ENCODE results near the gene TMPRSS11E. TPM values are rescaled to one million over a fixed set of nuclear protein-coding genes. Genes with fewer than 3 reads are reported as not detected.
A peak's percentile ranks its signal among the peaks of the same experiment; 100 is the strongest.

The TMPRSS11E gene
- total RNA-seq, 1 donor from 2014 or later, result not detected

DNA sequence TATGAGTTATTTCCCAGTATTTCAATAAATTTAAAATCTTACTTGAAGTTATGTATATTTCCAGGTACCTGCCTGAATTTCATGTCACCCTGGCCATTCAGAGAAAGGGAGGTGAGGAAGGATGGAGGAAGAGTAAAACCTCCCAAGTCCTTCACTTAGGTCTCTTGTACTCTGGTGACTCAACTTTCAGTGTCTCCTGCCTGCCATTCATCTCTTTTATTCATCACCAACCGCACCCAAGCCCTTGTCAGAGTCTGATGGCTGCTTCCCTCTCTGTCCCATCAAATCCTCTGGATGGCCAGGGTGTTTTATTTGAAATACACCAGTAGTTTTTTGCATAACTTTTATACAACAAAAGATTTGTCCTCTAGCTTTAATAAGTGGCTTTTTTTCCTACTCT lies 17.8 kb downstream of the TMPRSS11E start:
- Histone ChIP-seq H3K27me3 (ENCODE audit: control insufficient read depth, insufficient read depth, low read length) (no peaks in the 10 kb centered on the region), H3K4me3 (ENCODE audit: low read depth, low read length) (no peak overlapping the region), H3K36me3 (ENCODE audit: control insufficient read depth, insufficient read depth, low read length) (no peaks in the 10 kb centered on the region)
- TF ChIP-seq, protein P1, sequence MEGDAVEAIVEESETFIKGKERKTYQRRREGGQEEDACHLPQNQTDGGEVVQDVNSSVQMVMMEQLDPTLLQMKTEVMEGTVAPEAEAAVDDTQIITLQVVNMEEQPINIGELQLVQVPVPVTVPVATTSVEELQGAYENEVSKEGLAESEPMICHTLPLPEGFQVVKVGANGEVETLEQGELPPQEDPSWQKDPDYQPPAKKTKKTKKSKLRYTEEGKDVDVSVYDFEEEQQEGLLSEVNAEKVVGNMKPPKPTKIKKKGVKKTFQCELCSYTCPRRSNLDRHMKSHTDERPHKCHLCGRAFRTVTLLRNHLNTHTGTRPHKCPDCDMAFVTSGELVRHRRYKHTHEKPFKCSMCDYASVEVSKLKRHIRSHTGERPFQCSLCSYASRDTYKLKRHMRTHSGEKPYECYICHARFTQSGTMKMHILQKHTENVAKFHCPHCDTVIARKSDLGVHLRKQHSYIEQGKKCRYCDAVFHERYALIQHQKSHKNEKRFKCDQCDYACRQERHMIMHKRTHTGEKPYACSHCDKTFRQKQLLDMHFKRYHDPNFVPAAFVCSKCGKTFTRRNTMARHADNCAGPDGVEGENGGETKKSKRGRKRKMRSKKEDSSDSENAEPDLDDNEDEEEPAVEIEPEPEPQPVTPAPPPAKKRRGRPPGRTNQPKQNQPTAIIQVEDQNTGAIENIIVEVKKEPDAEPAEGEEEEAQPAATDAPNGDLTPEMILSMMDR (IDR thresholded peaks at IDR 0.05; ENCODE audit: insufficient read depth, low read length, poor library complexity, severe bottlenecking), result no peak
- DNase-seq (ENCODE audit: low read depth), result no peak

DNA sequence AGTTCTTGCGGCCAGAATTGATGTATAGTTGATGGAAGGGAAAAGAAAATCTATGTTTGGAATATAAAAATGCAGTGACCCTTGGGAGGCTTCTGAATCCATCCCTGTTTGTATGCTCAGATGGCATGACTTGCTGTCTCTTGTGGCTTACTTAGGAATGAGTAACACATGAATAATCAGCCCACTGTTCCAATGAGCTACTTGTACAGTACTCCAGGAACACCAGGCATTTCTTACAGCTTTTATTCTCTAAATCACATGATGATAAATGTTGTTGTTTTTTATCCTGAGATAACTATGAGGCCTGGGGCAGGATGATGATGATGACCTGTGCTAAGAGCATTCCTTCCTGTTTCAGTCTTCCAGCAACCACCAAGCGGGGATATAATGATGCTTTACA lies 18.9 kb downstream of the TMPRSS11E start:
- H3K27me3 ChIP-seq (ENCODE audit: control insufficient read depth, insufficient read depth, low read length), result no peaks in the 10 kb centered on the region
- DNase-seq (ENCODE audit: low read depth), result peak; percentile 79
- no peaks in the 10 kb centered on the region for H3K36me3 ChIP-seq (ENCODE audit: control insufficient read depth, insufficient read depth, low read length)
- TF ChIP-seq, protein P1 (IDR thresholded peaks at IDR 0.05; ENCODE audit: insufficient read depth, low read length, poor library complexity, severe bottlenecking), result no peak
- H3K4me3 ChIP-seq (ENCODE audit: low read depth, low read length), result no peak overlapping the region

DNA sequence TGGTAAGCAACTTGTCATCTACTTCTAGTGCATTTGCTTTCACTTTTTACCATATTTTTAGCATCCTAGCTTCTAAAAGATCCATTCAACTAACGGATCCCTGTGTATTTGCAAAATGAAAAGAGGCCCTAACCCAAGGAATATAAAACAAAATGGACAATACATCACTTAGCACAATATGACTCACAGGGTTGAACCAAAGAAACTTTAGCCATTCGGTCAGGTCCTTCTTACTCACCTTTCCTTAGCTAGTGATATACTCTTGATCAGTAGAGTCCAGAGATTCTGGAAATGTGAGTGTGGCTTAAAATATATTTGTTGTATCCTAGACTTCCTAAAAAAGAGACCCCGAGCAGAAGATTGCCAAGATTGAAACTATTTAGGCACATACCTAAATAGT lies 19.5 kb downstream of the TMPRSS11E start:
- TF ChIP-seq, protein P1 (IDR thresholded peaks at IDR 0.05; ENCODE audit: insufficient read depth, low read length, poor library complexity, severe bottlenecking), result no peak
- Histone ChIP-seq H3K4me3 (ENCODE audit: low read depth, low read length) (no peak overlapping the region), H3K27me3 (ENCODE audit: control insufficient read depth, insufficient read depth, low read length) (no peaks in the 10 kb centered on the region), H3K36me3 (ENCODE audit: control insufficient read depth, insufficient read depth, low read length) (no peaks in the 10 kb centered on the region)
- DNase-seq (ENCODE audit: low read depth), result no peak

DNA sequence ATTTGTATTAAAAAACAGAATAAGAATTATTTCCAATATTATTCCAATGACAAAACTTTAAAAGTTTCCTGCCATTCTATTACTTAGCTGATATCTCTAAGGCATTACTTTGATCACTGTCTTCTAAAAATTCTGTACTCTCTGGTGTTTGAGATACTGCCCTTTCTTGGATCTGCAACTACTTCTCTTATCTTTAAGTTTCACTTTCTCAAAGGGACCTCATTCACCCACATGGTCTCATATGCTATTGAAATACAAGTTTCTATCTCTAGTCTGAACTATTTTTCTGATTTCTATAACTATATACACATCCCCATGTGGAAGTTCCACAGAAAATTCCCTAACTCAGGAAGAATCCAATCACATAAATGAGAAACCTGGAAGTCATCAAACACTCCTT lies 22.2 kb downstream of the TMPRSS11E start:
- no peak overlapping the region for H3K4me3 ChIP-seq (ENCODE audit: low read depth, low read length)
- no peak for DNase-seq (ENCODE audit: low read depth)
- TF ChIP-seq, protein P1 (IDR thresholded peaks at IDR 0.05; ENCODE audit: insufficient read depth, low read length, poor library complexity, severe bottlenecking), result no peak
- no peaks in the 10 kb centered on the region for H3K27me3 ChIP-seq (ENCODE audit: control insufficient read depth, insufficient read depth, low read length)
- H3K36me3 ChIP-seq (ENCODE audit: control insufficient read depth, insufficient read depth, low read length), result no peaks in the 10 kb centered on the region

DNA sequence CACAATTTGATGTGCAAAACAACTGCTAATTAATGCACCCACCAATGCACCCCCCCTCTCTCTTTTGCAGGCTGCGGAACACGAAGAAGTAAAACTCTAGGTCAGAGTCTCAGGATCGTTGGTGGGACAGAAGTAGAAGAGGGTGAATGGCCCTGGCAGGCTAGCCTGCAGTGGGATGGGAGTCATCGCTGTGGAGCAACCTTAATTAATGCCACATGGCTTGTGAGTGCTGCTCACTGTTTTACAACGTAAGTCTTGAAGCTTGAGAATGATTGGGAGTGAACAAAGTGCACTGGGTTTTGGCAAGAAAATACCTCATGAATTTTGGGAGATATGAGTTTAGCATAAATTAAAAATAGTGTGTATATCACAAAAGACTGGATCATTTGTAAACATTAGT lies 28.9 kb downstream of the TMPRSS11E start:
- Histone ChIP-seq H3K4me3 (ENCODE audit: low read depth, low read length) (no peak overlapping the region), H3K27me3 (ENCODE audit: control insufficient read depth, insufficient read depth, low read length) (no peaks in the 10 kb centered on the region), H3K36me3 (ENCODE audit: control insufficient read depth, insufficient read depth, low read length) (no peaks in the 10 kb centered on the region)
- DNase-seq (ENCODE audit: low read depth), result no peak
- TF ChIP-seq, protein P1 (IDR thresholded peaks at IDR 0.05; ENCODE audit: insufficient read depth, low read length, poor library complexity, severe bottlenecking), result no peak

DNA sequence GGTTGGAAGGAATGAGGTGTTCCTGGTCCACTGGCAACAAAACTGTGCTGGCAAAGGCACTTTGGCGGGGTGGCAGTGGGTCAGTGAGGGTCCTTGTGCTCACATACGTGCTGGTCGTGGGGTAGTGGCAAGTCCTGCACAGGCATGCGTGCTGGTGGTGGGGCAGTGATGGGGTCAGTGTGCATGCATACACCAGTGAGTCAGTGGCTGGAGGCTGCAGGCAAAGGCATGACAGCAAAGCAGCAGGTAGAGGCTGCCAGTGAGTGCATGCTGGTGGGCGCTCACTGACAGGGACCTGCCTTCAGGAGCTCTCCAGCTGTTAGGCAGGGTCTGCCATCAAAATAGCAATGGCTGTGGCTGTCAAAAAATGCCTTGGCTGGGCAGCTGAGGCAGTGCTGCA lies 42.1 kb downstream of the TMPRSS11E start:
- Histone ChIP-seq H3K36me3 (ENCODE audit: control insufficient read depth, insufficient read depth, low read length) (no peaks in the 10 kb centered on the region), H3K4me3 (ENCODE audit: low read depth, low read length) (no peak overlapping the region), H3K27me3 (ENCODE audit: control insufficient read depth, insufficient read depth, low read length) (no peaks in the 10 kb centered on the region)
- DNase-seq (ENCODE audit: low read depth), result no peak
- TF ChIP-seq, protein P1 (IDR thresholded peaks at IDR 0.05; ENCODE audit: insufficient read depth, low read length, poor library complexity, severe bottlenecking), result no peak
